Gastrocnemius medialis (tissue), 4 donors: Measurements from ENCODE around the gene PSMB8. TPM values are rescaled to one million over a fixed set of nuclear protein-coding genes. Genes with fewer than 3 reads are reported as not detected.

Source experiments
- ATAC-seq, 2 donors: fragments of 150-250 bp; one replicate each; pipeline ENCODE4 v1.9.1; 2016
- DNase-seq, 2 donors: peaks; one replicate each; pipeline ENCODE4 v3.0.0-alpha.2; 2019
- H3K27ac ChIP-seq, 4 donors: fragments of 200-600 bp; sonication (generic); 1 replicate in 1 of 4; 2 replicates in 3 of 4; pipeline ENCODE4 v1.5.1; 2016 to 2018; ENCODE audit warnings: mild to moderate bottlenecking in 2 of 4, moderate library complexity in 1 of 4
- H3K27me3 ChIP-seq, 3 donors: fragments of 200-600 bp; sonication (generic) in 2 of 3; 1 replicate in 1 of 3; 2 replicates in 2 of 3; pipeline versions ENCODE4 v1.5.1 to v1.6.0; 2016 to 2019; ENCODE audit warnings: mild to moderate bottlenecking in 1 of 3, moderate library complexity in 1 of 3
- H3K36me3 ChIP-seq, 2 donors: fragments of 200-600 bp; sonication (generic) in 1 of 2; one replicate each; pipeline ENCODE4 v1.5.1; 2017 to 2018
- H3K4me1 ChIP-seq, 2 donors: fragments of 200-600 bp; sonication (generic) in 1 of 2; one replicate each; pipeline ENCODE4 v1.5.1; 2016 to 2017; ENCODE audit warnings: mild to moderate bottlenecking in 2 of 2
- H3K4me3 ChIP-seq, 4 donors: fragments of 200-600 bp; sonication (generic) in 3 of 4; 1 replicate in 1 of 4; 2 replicates in 3 of 4; pipeline ENCODE4 v1.5.1; 2016 to 2019; ENCODE audit warnings: mild to moderate bottlenecking in 2 of 4
- H3K9me3 ChIP-seq, 3 donors: fragments of 200-600 bp; sonication (generic) in 2 of 3; 1 replicate in 1 of 3; 2 replicates in 2 of 3; pipeline ENCODE4 v1.5.1; 2016 to 2019
- POLR2A ChIP-seq, 2 donors: fragments of 450-650 bp; IDR thresholded peaks; one replicate each; pipeline ENCODE4 v1.6.1; 2017; ENCODE audit warnings: antibody characterized with exemption in 2 of 2, mild to moderate bottlenecking in 2 of 2, moderate library complexity in 2 of 2
- in situ Hi-C, 4 donors: fragments of 200-750 bp; cut with MboI; loops; one replicate each; pipeline versions ENCODE4 v1.15.0 to v1.8.0; 2017; ENCODE audit warnings: low sequenced_read_pairs in 4 of 4
- intact Hi-C: fragments of 100-400 bp; cut with DNase I; formaldehyde crosslinking; loops from one replicate; pipeline ENCODE4 v1.15.1; 2023; ENCODE audit warnings: low total_unique reads
- total RNA-seq, 4 donors: library from RNA; depleted of rRNA; stranded (reverse); fragments of >200 nt; gene quantifications; one replicate each; pipeline versions ENCODE4 v1.1.0 to v1.2.3, GENCODE V29; 2016
- TF ChIP-seq, protein P1 (sequence below), 5 experiments: fragments of 450-650 bp in 3 of 5; fragments of 200-600 bp in 2 of 5; sonication (generic) in 2 of 5; IDR thresholded peaks in 4 of 5; conservative IDR thresholded peaks in 1 of 5; 1 replicate in 4 of 5; 2 replicates in 1 of 5; pipeline ENCODE4 v1.5.1; 2016 to 2019; ENCODE audit warnings: antibody characterized with exemption in 5 of 5, mild to moderate bottlenecking in 3 of 5, moderate library complexity in 3 of 5

PSMB8 gene
- total RNA-seq, 4 donors from 2014 or later: 7.0 to 20.2 (median 9.2) TPM

- DNase-seq (no peak), ATAC-seq (no peak)
- no peak for TF ChIP-seq POLR2A (IDR thresholded peaks at IDR 0.05)
- TF ChIP-seq, protein P1, sequence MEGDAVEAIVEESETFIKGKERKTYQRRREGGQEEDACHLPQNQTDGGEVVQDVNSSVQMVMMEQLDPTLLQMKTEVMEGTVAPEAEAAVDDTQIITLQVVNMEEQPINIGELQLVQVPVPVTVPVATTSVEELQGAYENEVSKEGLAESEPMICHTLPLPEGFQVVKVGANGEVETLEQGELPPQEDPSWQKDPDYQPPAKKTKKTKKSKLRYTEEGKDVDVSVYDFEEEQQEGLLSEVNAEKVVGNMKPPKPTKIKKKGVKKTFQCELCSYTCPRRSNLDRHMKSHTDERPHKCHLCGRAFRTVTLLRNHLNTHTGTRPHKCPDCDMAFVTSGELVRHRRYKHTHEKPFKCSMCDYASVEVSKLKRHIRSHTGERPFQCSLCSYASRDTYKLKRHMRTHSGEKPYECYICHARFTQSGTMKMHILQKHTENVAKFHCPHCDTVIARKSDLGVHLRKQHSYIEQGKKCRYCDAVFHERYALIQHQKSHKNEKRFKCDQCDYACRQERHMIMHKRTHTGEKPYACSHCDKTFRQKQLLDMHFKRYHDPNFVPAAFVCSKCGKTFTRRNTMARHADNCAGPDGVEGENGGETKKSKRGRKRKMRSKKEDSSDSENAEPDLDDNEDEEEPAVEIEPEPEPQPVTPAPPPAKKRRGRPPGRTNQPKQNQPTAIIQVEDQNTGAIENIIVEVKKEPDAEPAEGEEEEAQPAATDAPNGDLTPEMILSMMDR (IDR thresholded peaks at IDR 0.05 in 4 of 5, conservative IDR thresholded peaks at IDR 0.05 in 1 of 5): no peak
- intact Hi-C loops (no loop called here), in situ Hi-C loops (no loop called here)
- Histone ChIP-seq H3K27me3 (no peaks in the 10 kb centered on the region), H3K4me3 (no peak overlapping the region), H3K27ac (no peak overlapping the region), H3K36me3 (no peaks in the 10 kb centered on the region), H3K4me1 (peaks cover 0 to 3% of the 10 kb centered on the region in 2 donors), H3K9me3 (no peaks in the 10 kb centered on the region)
Observed at GRCh38 chr6:32862725-32863124, 18.9 kb upstream of the PSMB8 start.

DNA sequence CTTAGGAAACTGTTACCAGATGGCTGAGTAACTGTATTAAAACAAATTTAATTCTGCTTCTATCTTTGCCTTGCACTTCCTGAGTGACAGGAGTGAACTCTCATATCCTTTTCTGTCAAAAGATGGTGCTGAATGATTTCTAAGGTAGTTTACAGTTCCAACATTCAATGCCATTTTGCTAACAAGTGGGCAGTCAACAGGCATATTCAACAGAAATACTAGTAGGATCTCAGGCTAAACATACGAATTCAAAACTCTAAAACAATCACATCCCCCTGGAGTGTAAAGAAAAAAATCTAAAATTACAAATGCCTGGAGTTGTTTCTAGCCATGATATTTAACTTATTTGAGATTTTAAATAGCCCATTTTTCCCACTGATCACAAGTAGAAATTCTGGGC, 16.8 kb upstream of the PSMB8 start:
- no peaks in the 10 kb centered on the region for H3K9me3 ChIP-seq
- peaks cover 0 to 3% of the 10 kb centered on the region in 2 donors for H3K4me1 ChIP-seq
- no peak for ATAC-seq
- DNase-seq: no peak
- intact Hi-C loops: no loop called here
- H3K27ac ChIP-seq: no peak overlapping the region
- H3K36me3 ChIP-seq: no peaks in the 10 kb centered on the region
- no peak overlapping the region for H3K4me3 ChIP-seq
- TF ChIP-seq, protein P1 (IDR thresholded peaks at IDR 0.05 in 4 of 5, conservative IDR thresholded peaks at IDR 0.05 in 1 of 5): no peak
- TF ChIP-seq POLR2A (IDR thresholded peaks at IDR 0.05): no peak
- H3K27me3 ChIP-seq: no peaks in the 10 kb centered on the region
- in situ Hi-C loops: no loop called here

GRCh38 chr6:32858194-32858593, 14.3 kb upstream of the PSMB8 start:
- no peak overlapping the region for H3K4me3 ChIP-seq
- in situ Hi-C loops: no loop called here
- intact Hi-C loops: no loop called here
- no peaks in the 10 kb centered on the region for H3K36me3 ChIP-seq
- peaks cover 8 to 10% of the 10 kb centered on the region in 2 donors for H3K4me1 ChIP-seq
- DNase-seq: no peak
- no peaks in the 10 kb centered on the region for H3K27me3 ChIP-seq
- no peak for TF ChIP-seq POLR2A (IDR thresholded peaks at IDR 0.05)
- TF ChIP-seq, protein P1 (IDR thresholded peaks at IDR 0.05 in 4 of 5, conservative IDR thresholded peaks at IDR 0.05 in 1 of 5): no peak
- H3K9me3 ChIP-seq: no peaks in the 10 kb centered on the region
- ATAC-seq: no peak
- no peak overlapping the region for H3K27ac ChIP-seq

GRCh38 chr6:32857156-32857891, 13.5 kb upstream of the PSMB8 start:
- TF ChIP-seq, protein P1 (IDR thresholded peaks at IDR 0.05 in 4 of 5, conservative IDR thresholded peaks at IDR 0.05 in 1 of 5): no peak
- TF ChIP-seq POLR2A (IDR thresholded peaks at IDR 0.05): no peak
- intact Hi-C loops (no loop called here), in situ Hi-C loops (no loop called here)
- Histone ChIP-seq H3K4me1 (peaks cover 8 to 13% of the 10 kb centered on the region in 2 donors), H3K36me3 (no peaks in the 10 kb centered on the region), H3K9me3 (no peaks in the 10 kb centered on the region), H3K27me3 (no peaks in the 10 kb centered on the region), H3K27ac (no peak overlapping the region), H3K4me3 (no peak overlapping the region)
- DNase-seq (no peak), ATAC-seq (no peak)
